C4-2B (cell line): ENCODE measurements around the gene ZNF609.

Experiments used
- ZFX ChIP-seq: fragments of 450-650 bp; IDR thresholded peaks from 2 replicates; pipeline ENCODE4 v1.6.1; 2017
- TF ChIP-seq, protein P1 (sequence below): fragments of 450-650 bp; conservative IDR thresholded peaks from 2 replicates; pipeline ENCODE4 v1.5.1; 2017; ENCODE audit warnings: mild to moderate bottlenecking

DNA sequence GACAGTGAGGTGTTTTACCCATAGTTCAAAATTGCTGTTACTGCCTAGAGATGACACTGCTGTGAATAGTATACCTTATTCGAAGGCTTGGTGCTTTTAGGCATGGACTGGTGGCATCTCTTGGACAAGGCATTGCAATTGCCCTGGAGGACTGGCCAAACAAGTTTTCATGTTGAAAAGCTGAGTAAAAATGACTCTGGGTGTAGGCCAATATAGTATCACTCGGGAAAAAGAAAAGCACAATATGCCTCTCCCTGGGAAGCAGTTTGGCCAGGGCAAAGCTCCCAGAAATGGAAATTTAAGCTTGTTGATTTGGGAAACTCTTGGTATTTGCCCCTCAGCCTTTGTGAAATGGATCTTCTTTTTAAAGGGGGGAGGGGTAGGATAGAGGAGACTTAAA, 54.8 kb downstream of the ZNF609 start:
- TF ChIP-seq, protein P1, sequence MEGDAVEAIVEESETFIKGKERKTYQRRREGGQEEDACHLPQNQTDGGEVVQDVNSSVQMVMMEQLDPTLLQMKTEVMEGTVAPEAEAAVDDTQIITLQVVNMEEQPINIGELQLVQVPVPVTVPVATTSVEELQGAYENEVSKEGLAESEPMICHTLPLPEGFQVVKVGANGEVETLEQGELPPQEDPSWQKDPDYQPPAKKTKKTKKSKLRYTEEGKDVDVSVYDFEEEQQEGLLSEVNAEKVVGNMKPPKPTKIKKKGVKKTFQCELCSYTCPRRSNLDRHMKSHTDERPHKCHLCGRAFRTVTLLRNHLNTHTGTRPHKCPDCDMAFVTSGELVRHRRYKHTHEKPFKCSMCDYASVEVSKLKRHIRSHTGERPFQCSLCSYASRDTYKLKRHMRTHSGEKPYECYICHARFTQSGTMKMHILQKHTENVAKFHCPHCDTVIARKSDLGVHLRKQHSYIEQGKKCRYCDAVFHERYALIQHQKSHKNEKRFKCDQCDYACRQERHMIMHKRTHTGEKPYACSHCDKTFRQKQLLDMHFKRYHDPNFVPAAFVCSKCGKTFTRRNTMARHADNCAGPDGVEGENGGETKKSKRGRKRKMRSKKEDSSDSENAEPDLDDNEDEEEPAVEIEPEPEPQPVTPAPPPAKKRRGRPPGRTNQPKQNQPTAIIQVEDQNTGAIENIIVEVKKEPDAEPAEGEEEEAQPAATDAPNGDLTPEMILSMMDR, result no peak
- no peak for TF ChIP-seq ZFX
